Stomach (tissue), 9 donors: ENCODE measurements around the gene PC. TPM values are rescaled to one million over a fixed set of nuclear protein-coding genes. Genes with fewer than 3 reads are reported as not detected.

ENCODE experiments used
- DNase-seq, 2 donors: peaks; one replicate each; pipeline versions ENCODE4 v3.0.0 to v3.0.0-alpha.2; 2013 to 2019
- H3K27ac ChIP-seq, 5 donors: fragments of 200-600 bp in 4 of 5; sonication (generic) in 4 of 5; one replicate each; pipeline ENCODE4 v1.5.1; 2013 to 2019; ENCODE audit warnings: mild to moderate bottlenecking in 1 of 5, moderate library complexity in 1 of 5
- H3K27me3 ChIP-seq, 3 donors: fragments of 200-600 bp; sonication (generic); one replicate each; pipeline ENCODE4 v1.5.1; 2017 to 2019; ENCODE audit warnings: mixed run types in 1 of 3
- H3K36me3 ChIP-seq, 4 donors: fragments of 200-600 bp; sonication (generic); 1 replicate in 3 of 4; 2 replicates in 1 of 4; pipeline ENCODE4 v1.5.1; 2016 to 2019
- H3K4me1 ChIP-seq, 4 donors: fragments of 200-600 bp; sonication (generic); one replicate each; pipeline ENCODE4 v1.5.1; 2016 to 2019
- H3K4me3 ChIP-seq, 4 donors: fragments of 200-600 bp; sonication (generic) in 3 of 4; one replicate each; pipeline ENCODE4 v1.5.1; 2016 to 2019; ENCODE audit warnings: mild to moderate bottlenecking in 1 of 4
- H3K9me3 ChIP-seq, 4 donors: fragments of 200-600 bp; sonication (generic); one replicate each; pipeline ENCODE4 v1.5.1; 2016 to 2019
- EP300 ChIP-seq: sonication (generic); formaldehyde crosslinking; IDR thresholded peaks from one replicate; pipeline ENCODE4 v1.6.1; 2017; ENCODE audit warnings: antibody characterized with exemption
- POLR2A ChIP-seq, 4 donors: fragments of 450-650 bp; IDR thresholded peaks; one replicate each; pipeline ENCODE4 v1.6.1; 2016; ENCODE audit warnings: antibody characterized with exemption in 4 of 4, control low read depth in 2 of 4, mild to moderate bottlenecking in 1 of 4, moderate library complexity in 1 of 4
- POLR2AphosphoS5 ChIP-seq, 3 donors: sonication (generic); formaldehyde crosslinking; IDR thresholded peaks; one replicate each; pipeline ENCODE4 v1.6.1; 2016; ENCODE audit warnings: antibody characterized with exemption in 3 of 3
- WGBS, 5 donors: extraction: QIAGEN DNeasy Blood & Tissue Kit in 3 of 5; methylation state at CpG; one replicate each; pipeline versions ENCODE4 v1.1.5 to v1.1.7; 2013 to 2018; 5-methylcytosine and 5-hydroxymethylcytosine counted together
- intact Hi-C: fragments of 100-400 bp; cut with DNase I; formaldehyde crosslinking; loops from one replicate; pipeline ENCODE4 v1.15.1; 2023; ENCODE audit warnings: low total_unique reads
- polyA plus RNA-seq, 3 donors: library from polyadenylated mRNA; stranded (reverse); fragments of 200-250 nt; gene quantifications; one replicate each; pipeline ENCODE4 v1.2.3, GENCODE V29; 2013
- total RNA-seq, 5 donors: library from RNA; depleted of rRNA; stranded (reverse); fragments of >200 nt; gene quantifications; one replicate each; pipeline versions ENCODE4 v1.1.0 to v1.2.3, GENCODE V29; 2014 to 2016
- TF ChIP-seq, protein P1 (sequence below), 7 experiments: fragments of 450-650 bp in 4 of 7; fragments of 200-600 bp in 3 of 7; sonication (generic) in 3 of 7; IDR thresholded peaks; one replicate each; pipeline ENCODE4 v1.5.1; 2016 to 2019; ENCODE audit warnings: antibody characterized with exemption in 7 of 7, control low read depth in 2 of 7, mild to moderate bottlenecking in 1 of 7
- donor health status: healthy with polysubstance abuse.
- donor health status: Bipolar disorder and iron deficiency.
- donor health status: healthy.

Gene PC
- total and polyA plus RNA-seq, 8 donors = 0.58 to 86.0 (median 22.3) TPM

DNA sequence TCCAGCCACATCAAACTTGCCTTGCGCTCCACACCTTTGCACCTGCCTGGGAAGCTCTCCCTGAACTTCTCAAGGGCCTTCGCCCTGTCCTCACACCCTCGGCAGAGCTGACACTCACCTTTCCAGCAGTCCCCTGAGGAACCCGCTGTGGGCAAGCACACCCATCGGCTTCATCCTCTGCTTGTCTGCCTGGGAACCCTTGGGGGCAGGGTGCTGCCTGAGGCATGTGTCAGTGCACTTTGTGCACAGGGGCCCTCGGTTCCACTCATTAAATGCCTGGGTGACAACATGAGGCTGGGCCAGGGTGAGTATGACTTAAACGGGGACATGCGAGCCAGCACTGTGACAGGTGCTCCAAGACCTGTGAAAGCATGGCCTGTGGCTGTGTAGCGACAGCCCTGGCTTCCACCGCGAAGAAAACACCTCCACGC lies 103.9 kb downstream of the PC start:
- no peak for TF ChIP-seq POLR2AphosphoS5 (IDR thresholded peaks at IDR 0.05)
- TF ChIP-seq, protein P1, sequence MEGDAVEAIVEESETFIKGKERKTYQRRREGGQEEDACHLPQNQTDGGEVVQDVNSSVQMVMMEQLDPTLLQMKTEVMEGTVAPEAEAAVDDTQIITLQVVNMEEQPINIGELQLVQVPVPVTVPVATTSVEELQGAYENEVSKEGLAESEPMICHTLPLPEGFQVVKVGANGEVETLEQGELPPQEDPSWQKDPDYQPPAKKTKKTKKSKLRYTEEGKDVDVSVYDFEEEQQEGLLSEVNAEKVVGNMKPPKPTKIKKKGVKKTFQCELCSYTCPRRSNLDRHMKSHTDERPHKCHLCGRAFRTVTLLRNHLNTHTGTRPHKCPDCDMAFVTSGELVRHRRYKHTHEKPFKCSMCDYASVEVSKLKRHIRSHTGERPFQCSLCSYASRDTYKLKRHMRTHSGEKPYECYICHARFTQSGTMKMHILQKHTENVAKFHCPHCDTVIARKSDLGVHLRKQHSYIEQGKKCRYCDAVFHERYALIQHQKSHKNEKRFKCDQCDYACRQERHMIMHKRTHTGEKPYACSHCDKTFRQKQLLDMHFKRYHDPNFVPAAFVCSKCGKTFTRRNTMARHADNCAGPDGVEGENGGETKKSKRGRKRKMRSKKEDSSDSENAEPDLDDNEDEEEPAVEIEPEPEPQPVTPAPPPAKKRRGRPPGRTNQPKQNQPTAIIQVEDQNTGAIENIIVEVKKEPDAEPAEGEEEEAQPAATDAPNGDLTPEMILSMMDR (IDR thresholded peaks at IDR 0.05) = no peak
- no peak for TF ChIP-seq EP300
- TF ChIP-seq POLR2A (IDR thresholded peaks at IDR 0.05) = no peak
- 90 to 94% (median 93%) methylated on average over 11 to 12 of the region's 12 CpGs for WGBS, 5 donors
- H3K27ac ChIP-seq = no peak overlapping the region
- no peak overlapping the region for H3K4me3 ChIP-seq
- no peaks in the 10 kb centered on the region for H3K9me3 ChIP-seq
- H3K4me1 ChIP-seq = peaks cover 7 to 32% (median 16%) of the 10 kb centered on the region in 4 donors
- intact Hi-C loops = no loop called here
- no peaks in the 10 kb centered on the region for H3K27me3 ChIP-seq
- H3K36me3 ChIP-seq = peaks cover 0 to 22% (median 11%) of the 10 kb centered on the region in 4 donors
- DNase-seq = no peak

DNA sequence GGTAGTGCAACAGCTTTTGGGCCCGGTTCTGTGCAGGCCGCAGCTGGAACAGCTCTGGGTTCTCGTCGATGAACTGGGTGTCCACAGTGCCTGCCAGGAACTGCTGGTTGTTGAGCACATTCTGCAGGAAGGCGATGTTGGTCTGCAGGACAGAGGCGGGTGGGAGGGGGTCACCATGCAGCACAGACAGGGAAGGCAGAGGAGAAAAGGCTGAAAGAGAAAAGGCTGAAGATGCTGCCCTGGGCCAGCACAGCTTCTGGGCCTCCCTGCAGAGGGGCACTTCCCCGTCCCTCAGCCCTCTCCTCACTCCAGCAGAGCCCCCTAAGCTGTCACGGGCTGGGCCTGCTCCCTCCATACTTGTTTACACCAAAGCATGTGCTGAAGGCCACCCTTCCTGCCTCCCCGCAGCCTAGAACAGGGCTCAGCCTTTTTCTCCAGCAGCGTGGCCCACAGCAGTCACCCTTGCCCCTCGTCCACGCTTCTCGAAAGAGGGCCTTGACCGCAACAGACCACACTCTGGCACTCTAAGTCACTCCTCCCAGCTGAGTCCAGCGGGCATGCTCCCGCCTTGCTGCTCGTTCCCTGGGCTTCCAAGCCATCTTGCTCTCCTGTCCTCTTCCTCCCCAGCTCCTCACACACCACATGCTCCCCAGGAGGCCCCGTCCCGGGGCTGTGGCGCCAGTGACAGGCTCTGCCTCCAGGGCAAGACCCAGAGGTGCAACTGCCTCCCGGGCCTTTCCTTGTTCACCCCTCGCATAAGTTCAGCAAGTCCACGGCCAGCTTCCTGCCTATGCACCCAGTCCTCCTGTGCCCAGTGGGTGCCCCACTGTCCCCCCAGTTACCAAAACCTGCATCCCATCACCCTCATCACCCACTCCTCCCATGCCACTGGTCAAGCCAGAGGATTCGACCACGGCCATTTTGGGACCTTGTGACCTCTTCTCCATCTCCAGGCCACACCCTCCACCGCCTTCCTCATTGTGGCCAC lies 104.6 kb downstream of the PC start:
- Histone ChIP-seq H3K4me3 (no peak overlapping the region), H3K9me3 (no peaks in the 10 kb centered on the region), H3K27me3 (no peaks in the 10 kb centered on the region), H3K36me3 (peaks cover 5 to 22% (median 15%) of the 10 kb centered on the region in 4 donors), H3K4me1 (peaks cover 7 to 25% (median 16%) of the 10 kb centered on the region in 4 donors), H3K27ac (no peak overlapping the region)
- no peak for DNase-seq
- intact Hi-C loops = no loop called here
- WGBS, 5 donors = 88 to 92% (median 91%) methylated on average over 24 to 26 of the region's 26 CpGs
- TF ChIP-seq EP300 (no peak), POLR2AphosphoS5 (IDR thresholded peaks at IDR 0.05) (no peak), POLR2A (IDR thresholded peaks at IDR 0.05) (no peak)
- TF ChIP-seq, protein P1 (IDR thresholded peaks at IDR 0.05) = no peak

GRCh38 chr11:66852466-66853241 lies 105.5 kb downstream of the PC start:
- Histone ChIP-seq H3K4me1 (peaks cover 7 to 16% (median 15%) of the 10 kb centered on the region in 4 donors), H3K27ac (no peak overlapping the region), H3K27me3 (no peaks in the 10 kb centered on the region), H3K4me3 (no peak overlapping the region), H3K9me3 (no peaks in the 10 kb centered on the region), H3K36me3 (peaks cover 7 to 23% (median 21%) of the 10 kb centered on the region in 4 donors)
- intact Hi-C loops = no loop called here
- TF ChIP-seq POLR2AphosphoS5 (IDR thresholded peaks at IDR 0.05) = no peak
- no peak for TF ChIP-seq POLR2A (IDR thresholded peaks at IDR 0.05)
- TF ChIP-seq, protein P1 (IDR thresholded peaks at IDR 0.05) = no peak
- TF ChIP-seq EP300 = no peak
- no peak for DNase-seq
- 80 to 89% (median 87%) methylated on average over 19 to 26 of the region's 26 CpGs for WGBS, 5 donors
